Activated T-helper 2 cell treated with anti-CD3 and anti-CD28 coated beads, Interferon-gamma antibody, Interleukin-2, Interleukin-4, amounts not matched to agents 10 μg/mL and 5 μg/mL and 100 μg/mL, durations not matched to agents 14 hours and 24 hours and 36 hours (primary cell): ENCODE data around the gene PCGF1. TPM values are rescaled to one million over a fixed set of nuclear protein-coding genes. Genes with fewer than 3 reads are reported as not detected.
"Not testable (repeated sequence)": the region's sequence is repeated elsewhere in the genome, so short reads cannot be mapped to it uniquely, and the experiment has no call there.

Experiments used
- DNase-seq: peaks from one replicate; pipeline ENCODE4 v3.0.0; 2021; ENCODE audit warnings: low spot score
- H3K27ac Mint-ChIP-seq: one replicate; pipeline ENCODE4 v1.8.0; 2021; ENCODE audit warnings: mixed read lengths
- H3K27me3 Mint-ChIP-seq: one replicate; pipeline ENCODE4 v1.8.0; 2021; ENCODE audit warnings: low read depth, mixed read lengths
- H3K36me3 Mint-ChIP-seq: one replicate; pipeline ENCODE4 v1.8.0; 2021; ENCODE audit warnings: low read depth, mixed read lengths
- H3K4me1 Mint-ChIP-seq: one replicate; pipeline ENCODE4 v1.8.0; 2021; ENCODE audit warnings: low read depth, mixed read lengths
- H3K4me3 Mint-ChIP-seq: one replicate; pipeline ENCODE4 v1.8.0; 2021; ENCODE audit warnings: low read depth, mild to moderate bottlenecking, moderate library complexity, mixed read lengths
- H3K9me3 Mint-ChIP-seq: one replicate; pipeline ENCODE4 v1.8.0; 2021; ENCODE audit warnings: mixed read lengths
- intact Hi-C: fragments of 100-400 bp; cut with micrococcal nuclease; formaldehyde crosslinking; loops from one replicate; pipeline ENCODE4 v1.15.1; 2023
- total RNA-seq: library from RNA; stranded (reverse); gene quantifications from 2 replicates; pipeline ENCODE4 v1.2.3, GENCODE V29; 2022

PCGF1 gene
- total RNA-seq, 1 donor from 2014 or later = 39.7 TPM

GRCh38 chr2:74497777-74498499 lies 9.6 kb downstream of the PCGF1 start:
- peaks cover 28% of the 10 kb centered on the region for H3K4me1 Mint-ChIP-seq
- peaks cover 41% of the 10 kb centered on the region for H3K36me3 Mint-ChIP-seq
- H3K9me3 Mint-ChIP-seq = no peaks in the 10 kb centered on the region
- DNase-seq = no peak
- intact Hi-C loops = loop anchor here (2.0 to 10.0 kb wide), 3 partner anchors 15 to 337 kb away; partner anchors contain the start of genes CCDC142, HK2 and TTC31
- peak overlapping the region; percentile 86 for H3K4me3 Mint-ChIP-seq
- H3K27ac Mint-ChIP-seq = peak overlapping the region; percentile 72
- peaks cover 30% of the 10 kb centered on the region for H3K27me3 Mint-ChIP-seq

GRCh38 chr2:74496997-74497776 lies 10.3 kb downstream of the PCGF1 start:
- Mint-ChIP-seq H3K9me3 (no peaks in the 10 kb centered on the region), H3K4me1 (peaks cover 21% of the 10 kb centered on the region), H3K4me3 (peak overlapping the region; percentile 86), H3K27me3 (peaks cover 25% of the 10 kb centered on the region), H3K27ac (peak overlapping the region; percentile 33), H3K36me3 (peaks cover 41% of the 10 kb centered on the region)
- no peak for DNase-seq
- intact Hi-C loops = loop anchor here (5.0 to 10.0 kb wide), 2 partner anchors 35 to 338 kb away; partner anchors contain the start of gene HK2

GRCh38 chr2:74495440-74495839 lies 12.1 kb downstream of the PCGF1 start:
- H3K4me1 Mint-ChIP-seq = peaks cover 15% of the 10 kb centered on the region
- intact Hi-C loops = loop anchor here (5.0 to 10.0 kb wide), 2 partner anchors 37 to 339 kb away; partner anchors contain the start of gene HK2
- no peak for DNase-seq
- H3K36me3 Mint-ChIP-seq = peaks cover 41% of the 10 kb centered on the region
- no peak overlapping the region for H3K4me3 Mint-ChIP-seq
- H3K9me3 Mint-ChIP-seq = no peaks in the 10 kb centered on the region
- peaks cover 13% of the 10 kb centered on the region for H3K27me3 Mint-ChIP-seq
- H3K27ac Mint-ChIP-seq = no peak overlapping the region

DNA sequence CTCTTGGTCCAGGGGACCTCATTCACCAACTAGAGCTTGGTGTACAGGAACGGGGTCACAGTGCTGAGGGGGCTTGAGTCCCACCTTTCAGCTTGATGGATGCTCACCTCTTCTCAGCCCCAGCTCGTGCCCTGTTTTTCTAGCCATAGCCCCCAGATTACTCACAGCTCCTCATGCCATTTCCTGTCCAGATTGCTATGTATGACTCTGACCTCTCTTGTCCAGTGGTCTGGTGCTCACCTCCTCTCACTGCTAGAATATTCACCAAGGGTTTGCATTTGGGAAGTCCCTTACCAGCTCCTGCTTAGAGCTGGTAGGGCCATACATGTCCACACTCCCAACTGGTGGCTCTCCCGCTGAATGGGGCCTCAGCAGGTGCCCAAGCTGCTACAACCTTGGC lies 13.9 kb downstream of the PCGF1 start:
- no peaks in the 10 kb centered on the region for H3K9me3 Mint-ChIP-seq

GRCh38 chr2:74491648-74492544 lies 15.6 kb downstream of the PCGF1 start:
- Mint-ChIP-seq H3K27ac (no peak overlapping the region), H3K9me3 (no peaks in the 10 kb centered on the region), H3K4me3 (no peak overlapping the region), H3K27me3 (no peaks in the 10 kb centered on the region), H3K4me1 (peaks cover under 1% of the 10 kb centered on the region), H3K36me3 (peaks cover 47% of the 10 kb centered on the region)
- no peak for DNase-seq
- intact Hi-C loops = loop anchor here (10.0 kb wide), 1 partner anchor 343 kb away; the partner anchor contains the start of gene HK2

More for the DNA sequence above, 13.9 kb downstream of the PCGF1 start:
- Mint-ChIP-seq H3K36me3 (peaks cover 46% of the 10 kb centered on the region), H3K27me3 (peaks cover 3% of the 10 kb centered on the region), H3K4me1 (peaks cover 10% of the 10 kb centered on the region), H3K4me3 (no peak overlapping the region), H3K27ac (no peak overlapping the region)
- intact Hi-C loops = loop anchor here (10.0 kb wide), 1 partner anchor 341 kb away; the partner anchor contains the start of gene HK2
- DNase-seq = no peak

- Mint-ChIP-seq H3K9me3 (no peaks in the 10 kb centered on the region), H3K4me1 (peaks cover 4% of the 10 kb centered on the region), H3K27ac (no peak overlapping the region), H3K4me3 (no peak overlapping the region), H3K36me3 (peaks cover 54% of the 10 kb centered on the region), H3K27me3 (no peaks in the 10 kb centered on the region)
- intact Hi-C loops = loop anchor here (10.0 kb wide), 1 partner anchor 345 kb away; the partner anchor contains the start of gene HK2
- DNase-seq = no peak
Measured at GRCh38 chr2:74489906-74490305, 17.6 kb downstream of the PCGF1 start.

GRCh38 chr2:74488643-74489481 lies 18.6 kb downstream of the PCGF1 start:
- Mint-ChIP-seq H3K4me3 (no peak overlapping the region), H3K9me3 (no peaks in the 10 kb centered on the region), H3K4me1 (peaks cover 7% of the 10 kb centered on the region), H3K36me3 (peaks cover 52% of the 10 kb centered on the region), H3K27ac (no peak overlapping the region), H3K27me3 (no peaks in the 10 kb centered on the region)
- intact Hi-C loops = no loop called here
- no peak for DNase-seq

GRCh38 chr2:74486141-74486540 lies 21.4 kb downstream of the PCGF1 start:
- H3K9me3 Mint-ChIP-seq = no peaks in the 10 kb centered on the region
- intact Hi-C loops = no loop called here
- no peak overlapping the region for H3K4me3 Mint-ChIP-seq
- no peak overlapping the region for H3K27ac Mint-ChIP-seq
- H3K27me3 Mint-ChIP-seq = no peaks in the 10 kb centered on the region
- H3K4me1 Mint-ChIP-seq = peaks cover 18% of the 10 kb centered on the region
- no peak for DNase-seq
- H3K36me3 Mint-ChIP-seq = peaks cover 36% of the 10 kb centered on the region

- Mint-ChIP-seq H3K27ac (peak overlapping the region; percentile 99), H3K4me3 (peak overlapping the region; percentile 99), H3K4me1 (peaks cover 26% of the 10 kb centered on the region), H3K36me3 (peaks cover 39% of the 10 kb centered on the region)
- not testable (repeated sequence) for DNase-seq, H3K9me3 Mint-ChIP-seq, H3K27me3 Mint-ChIP-seq
- intact Hi-C loops = loop anchor here (1.0 to 2.0 kb wide), 5 partner anchors 11 to 104 kb away; partner anchors contain the start of genes AUP1, HTRA2, LBX2 and MRPL53
Measured at GRCh38 chr2:74483675-74484164, 23.8 kb downstream of the PCGF1 start.

- Mint-ChIP-seq H3K4me1 (peaks cover 26% of the 10 kb centered on the region), H3K27ac (peak within 1 kb of the TSS; percentile 99), H3K9me3 (no peaks in the 10 kb centered on the region), H3K4me3 (peak within 1 kb of the TSS; percentile 99), H3K36me3 (peaks cover 39% of the 10 kb centered on the region), H3K27me3 (no peaks in the 10 kb centered on the region)
- intact Hi-C loops = loop anchor here (1.0 to 2.0 kb wide), 5 partner anchors 11 to 104 kb away; partner anchors contain the start of genes AUP1, HTRA2, LBX2 and MRPL53
- peak; percentile 91 for DNase-seq
Measured at GRCh38 chr2:74482801-74483674, 24.5 kb downstream of the PCGF1 start, which contains the start of the genes CCDC142 and TTC31. Gene CCDC142 (minus strand): TSS chr2:74482998. CDS start chr2:74482837, 161 bp downstream. Gene TTC31 (plus strand): TSS chr2:74483081. CDS start chr2:74483096, 15 bp downstream.
